Adrenal gland (tissue), 5 donors: ENCODE measurements around the gene LSM14B.

Experiments used
- POLR2A ChIP-seq, 2 donors: fragments of 450-650 bp; IDR thresholded peaks; one replicate each; pipeline ENCODE4 v1.6.1; 2017; ENCODE audit warnings: antibody characterized with exemption in 2 of 2, mild to moderate bottlenecking in 2 of 2, moderate library complexity in 1 of 2
- TF ChIP-seq, protein P1 (sequence below), 6 experiments: fragments of 450-650 bp in 4 of 6; fragments of 200-600 bp in 2 of 6; sonication (generic) in 1 of 6; IDR thresholded peaks; 1 replicate in 5 of 6; 2 replicates in 1 of 6; pipeline versions ENCODE4 v1.5.1 to v1.8.0; 2016 to 2021; ENCODE audit warnings: antibody characterized with exemption in 6 of 6, mild to moderate bottlenecking in 2 of 6, moderate library complexity in 1 of 6
- donor health status: DM: no; HTN: no; CAD: no.

DNA sequence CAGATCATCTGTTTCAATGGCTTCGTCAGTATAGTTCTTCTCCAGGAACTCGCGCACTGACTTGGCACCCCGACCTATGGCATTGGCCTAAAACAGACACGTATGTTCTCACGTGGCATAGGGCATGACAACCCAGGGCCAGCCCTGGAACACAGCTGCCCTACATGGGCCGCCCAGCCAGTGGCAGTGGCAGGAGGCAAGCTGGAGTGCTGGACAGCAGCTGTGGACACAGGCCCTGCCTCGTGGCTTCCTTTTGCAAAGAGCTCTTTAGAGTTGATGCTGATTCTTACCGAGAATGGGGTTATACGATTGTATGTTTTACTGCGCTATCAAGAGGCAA is 15.9 kb downstream of the LSM14B start:
- TF ChIP-seq, protein P1, sequence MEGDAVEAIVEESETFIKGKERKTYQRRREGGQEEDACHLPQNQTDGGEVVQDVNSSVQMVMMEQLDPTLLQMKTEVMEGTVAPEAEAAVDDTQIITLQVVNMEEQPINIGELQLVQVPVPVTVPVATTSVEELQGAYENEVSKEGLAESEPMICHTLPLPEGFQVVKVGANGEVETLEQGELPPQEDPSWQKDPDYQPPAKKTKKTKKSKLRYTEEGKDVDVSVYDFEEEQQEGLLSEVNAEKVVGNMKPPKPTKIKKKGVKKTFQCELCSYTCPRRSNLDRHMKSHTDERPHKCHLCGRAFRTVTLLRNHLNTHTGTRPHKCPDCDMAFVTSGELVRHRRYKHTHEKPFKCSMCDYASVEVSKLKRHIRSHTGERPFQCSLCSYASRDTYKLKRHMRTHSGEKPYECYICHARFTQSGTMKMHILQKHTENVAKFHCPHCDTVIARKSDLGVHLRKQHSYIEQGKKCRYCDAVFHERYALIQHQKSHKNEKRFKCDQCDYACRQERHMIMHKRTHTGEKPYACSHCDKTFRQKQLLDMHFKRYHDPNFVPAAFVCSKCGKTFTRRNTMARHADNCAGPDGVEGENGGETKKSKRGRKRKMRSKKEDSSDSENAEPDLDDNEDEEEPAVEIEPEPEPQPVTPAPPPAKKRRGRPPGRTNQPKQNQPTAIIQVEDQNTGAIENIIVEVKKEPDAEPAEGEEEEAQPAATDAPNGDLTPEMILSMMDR (IDR thresholded peaks at IDR 0.05), result no peak
- no peak for TF ChIP-seq POLR2A (IDR thresholded peaks at IDR 0.05)
